Measurements from ENCODE around the gene SNN.

SNN gene

DNA sequence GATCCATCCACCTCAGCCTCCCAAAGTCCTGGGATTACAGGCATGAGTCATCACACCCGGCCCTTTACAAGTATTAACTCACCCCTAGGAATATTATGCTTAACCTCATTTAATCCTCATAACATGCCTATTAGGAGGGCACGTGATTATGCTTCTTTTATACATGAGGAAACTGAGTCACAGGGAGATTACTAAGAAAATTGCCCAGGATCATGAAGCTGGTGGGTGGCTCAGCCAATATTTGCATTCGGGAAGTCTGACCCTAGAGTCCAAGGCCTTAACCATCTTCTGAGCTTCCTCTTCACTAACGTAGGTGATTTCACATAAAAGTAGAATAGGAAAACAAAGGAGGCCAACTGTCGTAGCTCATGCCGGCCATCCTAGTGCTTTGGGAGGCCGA lies 19.0 kb upstream of the SNN start:
- Mint-ChIP-seq H3K27ac (peak overlapping the region in 1 of 2 donors; percentile 59), H3K27me3 (no peaks in the 10 kb centered on the region), H3K4me3 (no peak overlapping the region), H3K4me1 (peaks cover 4% of the 10 kb centered on the region), H3K9me3 (no peaks in the 10 kb centered on the region)
- ATAC-seq (no peak), DNase-seq (no peak)

DNA sequence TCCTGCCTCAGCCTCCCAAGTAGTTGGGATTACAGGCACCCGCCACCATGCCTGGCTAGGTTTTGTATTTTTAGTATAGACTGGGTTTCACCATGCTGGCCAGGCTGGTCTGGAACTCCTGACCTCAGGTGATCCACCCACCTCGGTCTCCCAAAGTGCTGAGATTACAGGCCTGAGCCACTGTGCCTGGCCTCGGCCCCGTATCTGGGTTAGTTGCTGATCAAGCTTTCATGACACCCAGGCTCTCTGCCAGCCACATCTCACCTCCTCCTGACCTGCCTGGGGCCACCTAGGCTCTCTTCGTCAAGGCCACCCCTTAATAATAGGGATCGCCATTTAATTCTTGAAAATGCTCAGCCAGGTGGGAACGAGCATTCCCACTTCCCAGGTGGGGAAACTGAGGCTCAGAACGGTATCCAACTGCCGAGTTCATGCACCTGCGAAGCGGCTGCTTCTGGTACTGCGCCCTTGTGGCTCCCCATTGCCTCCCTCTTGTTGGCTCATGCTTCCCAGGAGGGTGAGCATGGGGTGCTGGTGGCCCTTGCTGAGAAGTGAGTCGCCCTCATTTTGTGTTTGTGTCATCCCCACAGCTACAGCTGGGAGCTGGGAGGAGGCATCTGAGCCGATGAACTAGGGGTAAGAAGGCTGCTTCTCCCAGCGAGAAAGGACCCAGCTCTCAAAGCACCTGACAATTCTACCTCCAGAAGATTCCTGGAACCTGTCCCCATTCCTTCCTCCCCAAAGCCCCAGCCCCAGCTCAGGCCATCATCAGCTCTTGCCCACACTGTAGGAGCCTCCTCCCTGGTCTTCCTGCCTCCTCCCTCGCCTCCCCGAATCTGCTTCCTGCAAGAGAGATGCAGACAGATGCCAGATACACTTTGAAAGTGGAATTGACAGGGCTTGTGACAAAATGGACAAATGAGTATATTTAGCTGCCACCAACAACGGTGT lies 17.3 kb upstream of the SNN start:
- DNase-seq (no peak), ATAC-seq (no peak)
- Mint-ChIP-seq H3K4me1 (peaks cover 10% of the 10 kb centered on the region), H3K4me3 (no peak overlapping the region), H3K27me3 (no peaks in the 10 kb centered on the region), H3K9me3 (no peaks in the 10 kb centered on the region), H3K27ac (peak overlapping the region in 1 of 2 donors; percentile 42)

DNA sequence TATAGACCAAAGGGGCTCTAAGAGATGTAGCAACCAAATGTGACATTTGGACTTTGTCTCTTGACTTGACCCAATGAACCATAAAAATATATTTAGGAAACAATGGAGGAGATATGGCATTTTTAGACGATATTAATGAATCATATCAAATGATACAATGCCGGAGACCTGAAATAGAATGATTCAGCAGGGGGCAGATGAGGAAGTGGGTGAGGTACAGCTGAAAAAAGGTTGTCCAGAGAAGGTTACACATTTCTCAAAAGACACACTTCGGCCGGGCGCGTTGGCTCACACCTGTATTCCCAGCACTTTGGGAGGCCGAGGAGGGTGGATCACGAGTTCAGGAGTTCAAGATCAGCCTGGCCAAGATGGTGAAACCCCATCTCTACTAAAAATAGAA lies 16.5 kb upstream of the SNN start:
- Mint-ChIP-seq H3K27me3 (no peaks in the 10 kb centered on the region), H3K4me1 (peaks cover 10% of the 10 kb centered on the region), H3K27ac (no peak overlapping the region), H3K9me3 (no peaks in the 10 kb centered on the region), H3K4me3 (no peak overlapping the region)
- DNase-seq (no peak), ATAC-seq (no peak)

DNA sequence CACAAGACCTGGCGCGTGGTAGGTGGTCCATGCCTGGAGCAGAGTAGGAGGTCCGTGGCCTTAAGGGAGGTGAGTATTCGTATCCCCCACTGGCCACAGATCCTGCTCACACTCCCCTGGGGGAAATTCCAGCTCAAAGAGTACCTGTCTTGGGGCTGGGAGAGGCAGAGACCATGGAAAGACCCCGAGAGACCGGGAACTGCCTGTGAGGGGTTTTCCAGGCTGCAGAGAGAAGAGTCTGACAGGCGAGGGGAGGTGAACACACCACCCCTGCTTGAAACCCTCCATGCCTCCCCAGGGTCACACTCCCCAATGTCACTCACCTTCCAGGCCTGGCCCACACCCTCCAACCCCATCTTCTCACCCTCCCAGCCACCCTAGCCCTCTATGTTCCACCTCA lies 12.6 kb upstream of the SNN start:
- H3K9me3 Mint-ChIP-seq, result no peaks in the 10 kb centered on the region
- peaks cover 10% of the 10 kb centered on the region for H3K4me1 Mint-ChIP-seq
- H3K4me3 Mint-ChIP-seq, result no peak overlapping the region
- DNase-seq, result no peak
- no peak overlapping the region for H3K27ac Mint-ChIP-seq
- H3K27me3 Mint-ChIP-seq, result no peaks in the 10 kb centered on the region
- ATAC-seq, result no peak

GRCh38 chr16:11657556-11657955 lies 10.7 kb upstream of the SNN start:
- Mint-ChIP-seq H3K4me1 (peaks cover 12% of the 10 kb centered on the region), H3K27me3 (no peaks in the 10 kb centered on the region), H3K9me3 (no peaks in the 10 kb centered on the region), H3K27ac (no peak overlapping the region), H3K4me3 (no peak overlapping the region)
- DNase-seq, result no peak
- no peak for ATAC-seq

- no peak overlapping the region for H3K4me3 Mint-ChIP-seq
- H3K9me3 Mint-ChIP-seq, result no peaks in the 10 kb centered on the region
- ATAC-seq (no peak), DNase-seq (no peak)
- no peaks in the 10 kb centered on the region for H3K27me3 Mint-ChIP-seq
- H3K4me1 Mint-ChIP-seq, result peaks cover 25% of the 10 kb centered on the region
- peak overlapping the region in 1 of 2 donors; percentile 46 for H3K27ac Mint-ChIP-seq
Measured at GRCh38 chr16:11658896-11659708, 9.2 kb upstream of the SNN start.

DNA sequence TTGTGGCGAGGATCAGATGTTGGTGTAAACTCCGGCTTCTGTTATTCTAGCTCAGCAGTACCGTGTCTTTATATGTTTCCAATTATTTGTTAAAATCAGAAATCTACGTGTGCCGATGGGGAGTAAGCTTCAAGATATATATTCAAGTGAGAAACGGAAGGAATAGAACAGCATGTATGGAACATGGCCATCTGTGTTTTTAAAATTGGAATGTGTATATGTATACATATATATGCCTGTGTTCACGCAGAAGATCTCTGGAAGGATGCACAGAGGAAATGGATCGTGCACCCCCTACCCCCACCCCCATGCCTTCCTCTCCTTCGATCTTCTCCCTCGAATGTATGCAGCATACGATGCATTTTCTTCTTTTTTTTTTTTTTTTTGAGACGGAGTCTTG lies 7.7 kb upstream of the SNN start:
- no peak for ATAC-seq
- Mint-ChIP-seq H3K27me3 (no peaks in the 10 kb centered on the region), H3K4me1 (peaks cover 32% of the 10 kb centered on the region), H3K4me3 (no peak overlapping the region), H3K9me3 (no peaks in the 10 kb centered on the region), H3K27ac (no peak overlapping the region)
- DNase-seq, result no peak

DNA sequence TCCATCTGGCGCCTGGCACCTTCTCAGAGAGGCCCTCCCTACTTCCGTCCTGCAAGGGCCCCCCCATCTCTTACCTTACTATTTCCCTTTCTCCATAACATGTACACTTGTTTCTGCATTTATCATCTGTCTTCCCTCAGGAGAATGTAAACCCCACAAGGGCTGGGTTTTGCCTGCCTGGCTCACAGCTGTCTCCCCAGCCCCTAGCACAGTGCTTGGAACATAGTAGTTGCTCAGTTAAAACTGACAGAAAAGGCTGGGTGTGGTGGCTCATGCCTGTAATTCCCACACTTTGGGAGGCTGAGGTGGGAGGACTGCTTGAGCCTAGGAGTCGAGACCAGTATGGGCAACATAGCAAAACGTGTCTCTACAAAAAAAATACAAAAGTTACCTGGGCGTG lies 5.7 kb upstream of the SNN start:
- H3K27ac Mint-ChIP-seq, result no peak overlapping the region
- H3K9me3 Mint-ChIP-seq, result no peaks in the 10 kb centered on the region
- H3K4me1 Mint-ChIP-seq, result peaks cover 52% of the 10 kb centered on the region
- no peak overlapping the region for H3K4me3 Mint-ChIP-seq
- DNase-seq (no peak), ATAC-seq (no peak)
- H3K27me3 Mint-ChIP-seq, result no peaks in the 10 kb centered on the region

- ATAC-seq, result peak; percentile 26
- Mint-ChIP-seq H3K4me3 (peak overlapping the region; percentile 76 to 81), H3K9me3 (no peaks in the 10 kb centered on the region), H3K27me3 (no peaks in the 10 kb centered on the region), H3K27ac (peak overlapping the region; percentile 77 to 96), H3K4me1 (peaks cover 63% of the 10 kb centered on the region)
- DNase-seq, result peak in 1 of 2 donors; percentile 33
Measured at GRCh38 chr16:11665071-11665491, 3.2 kb upstream of the SNN start.

DNA sequence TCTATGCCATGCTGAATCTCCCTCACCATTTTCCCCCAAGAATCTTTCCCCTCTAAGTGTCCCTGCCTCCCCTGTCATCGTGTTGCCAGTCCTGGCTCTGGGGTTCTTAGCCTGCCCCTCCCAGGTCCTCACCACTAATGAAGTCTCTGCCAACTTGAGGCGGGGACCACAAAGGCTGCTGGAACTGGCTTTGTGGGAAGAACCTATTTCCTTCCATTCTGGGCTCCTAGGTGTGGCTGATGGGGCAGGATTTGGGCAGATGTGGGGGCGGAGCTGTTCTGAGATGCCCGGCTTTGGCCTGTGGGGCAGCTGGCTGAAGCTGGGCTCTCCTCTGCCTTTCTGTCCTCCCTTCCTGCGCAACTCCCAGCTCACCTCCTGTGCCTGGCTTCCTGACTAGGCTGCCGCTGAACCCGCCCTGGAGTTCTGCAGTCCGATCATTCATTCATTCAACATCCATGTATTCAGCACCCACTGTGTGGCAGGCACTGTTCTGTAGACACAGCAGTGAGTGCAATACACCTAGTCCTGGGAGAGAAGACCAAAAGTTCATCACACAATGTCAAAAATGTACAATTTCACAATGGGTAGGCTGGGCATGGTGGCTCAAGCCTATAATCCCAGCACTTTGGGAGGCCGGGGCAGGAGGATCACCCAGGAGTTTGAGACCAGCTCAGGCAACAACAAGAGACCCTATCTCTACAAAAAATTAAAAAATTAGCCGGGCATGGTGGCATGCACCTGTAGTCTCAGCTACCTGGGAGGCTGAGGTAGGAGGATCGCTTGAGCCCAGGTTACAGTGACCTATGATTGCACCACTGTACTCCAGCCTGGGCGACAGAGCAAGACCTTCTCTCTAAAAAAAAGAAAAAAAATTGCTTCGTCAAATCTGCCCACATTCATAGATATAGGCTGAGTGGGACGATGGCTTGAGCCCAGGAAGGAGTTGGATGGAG lies 1.9 kb upstream of the SNN start:
- Mint-ChIP-seq H3K4me1 (peaks cover 76% of the 10 kb centered on the region), H3K4me3 (peak overlapping the region; percentile 54 to 70), H3K9me3 (no peaks in the 10 kb centered on the region), H3K27me3 (no peaks in the 10 kb centered on the region), H3K27ac (peak overlapping the region; percentile 0 to 23)
- ATAC-seq (no peak), DNase-seq (no peak)

- H3K27me3 Mint-ChIP-seq, result no peaks in the 10 kb centered on the region
- H3K4me1 Mint-ChIP-seq, result peaks cover 85% of the 10 kb centered on the region
- ATAC-seq (no peak), DNase-seq (no peak)
- H3K27ac Mint-ChIP-seq, result no peak overlapping the region
- peak overlapping the region; percentile 54 to 70 for H3K4me3 Mint-ChIP-seq
- no peaks in the 10 kb centered on the region for H3K9me3 Mint-ChIP-seq
Measured at GRCh38 chr16:11667221-11667823, 933 bp upstream of the SNN start.

DNA sequence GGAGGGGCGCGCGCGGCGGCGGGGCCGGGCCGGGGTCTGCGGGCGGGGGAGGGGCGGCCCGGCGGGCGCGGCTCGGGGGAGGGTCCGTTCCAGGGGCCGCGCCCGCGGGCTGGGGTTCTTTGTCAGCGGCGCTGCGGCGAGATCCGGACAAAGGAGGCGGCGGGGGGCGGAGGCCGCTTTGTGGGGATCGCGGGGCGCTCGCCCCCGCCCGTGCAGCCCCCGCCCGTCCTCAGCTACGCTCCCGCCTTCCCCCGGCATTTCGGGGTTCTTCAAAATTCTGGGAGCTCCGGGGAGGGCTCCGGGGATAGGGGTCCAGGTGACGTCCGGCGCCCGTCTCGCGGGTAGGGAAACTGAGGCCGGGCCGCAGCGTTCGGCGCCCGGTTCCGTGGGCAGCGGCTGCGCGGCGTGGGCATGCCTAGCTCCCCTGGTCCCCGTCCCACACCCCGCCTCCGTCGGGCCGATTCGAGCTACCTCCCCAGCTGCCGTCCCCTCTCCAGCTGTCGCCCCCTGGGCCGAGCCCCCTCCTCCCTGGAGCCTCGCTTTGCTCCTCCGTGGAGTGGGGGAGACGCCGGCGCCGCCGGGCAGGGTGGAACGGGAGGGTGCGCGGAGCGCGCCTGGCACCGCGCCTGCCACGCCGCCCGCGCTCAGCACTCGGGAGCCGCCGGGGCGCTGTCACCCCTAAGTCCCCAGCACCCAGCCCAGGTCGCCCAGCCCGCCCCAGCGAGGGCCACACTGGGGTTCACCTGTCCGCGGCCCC lies 546 bp downstream of the SNN start:
- H3K27ac Mint-ChIP-seq, result peak overlapping the region in 1 of 2 donors; percentile 74

DNA sequence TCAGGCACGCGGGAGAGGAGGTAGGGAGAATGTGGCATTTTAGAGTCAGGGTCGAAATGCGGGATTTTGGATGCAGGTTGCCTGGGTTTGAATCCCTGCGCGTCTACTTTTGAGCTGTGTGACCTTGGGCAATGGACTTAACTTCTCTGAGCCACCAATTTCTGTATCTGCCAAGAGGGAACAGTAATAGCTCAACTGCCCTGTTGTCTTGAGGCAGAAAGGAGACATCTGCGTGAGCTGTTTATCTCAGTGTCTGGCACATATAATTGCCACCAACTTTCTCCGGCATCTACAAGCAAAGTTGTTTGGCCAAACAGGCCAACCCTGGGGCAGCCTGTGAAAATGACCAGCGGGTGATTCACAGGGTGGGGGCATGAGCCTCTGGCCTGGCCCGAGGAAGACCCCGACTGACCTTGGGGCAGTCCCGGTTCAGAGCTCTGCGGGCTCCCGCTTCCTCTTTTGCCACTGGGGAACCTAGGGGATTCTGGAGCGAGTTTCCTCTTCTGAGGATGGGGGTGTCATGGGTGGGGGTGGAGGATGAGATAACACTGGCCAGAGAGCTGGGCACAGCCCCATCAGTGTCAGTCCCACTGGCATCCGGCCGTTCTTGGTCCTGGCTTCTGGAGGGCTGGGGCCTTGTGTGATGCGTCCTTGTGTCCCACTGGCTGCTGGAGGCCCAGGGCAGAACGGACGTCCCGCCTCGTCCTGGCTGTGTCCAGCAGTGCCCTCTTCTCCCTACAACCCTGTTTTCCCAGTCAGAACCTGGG lies 1.3 kb downstream of the SNN start:
- no peak for DNase-seq
- Mint-ChIP-seq H3K27me3 (no peaks in the 10 kb centered on the region), H3K27ac (peak overlapping the region; percentile 86 to 96)

More for the DNA sequence above, 546 bp downstream of the SNN start:
- ATAC-seq, result no peak
- H3K4me3 Mint-ChIP-seq, result peak overlapping the region; percentile 85 to 91
- H3K4me1 Mint-ChIP-seq, result peaks cover 85% of the 10 kb centered on the region
- peak; percentile 31 to 37 for DNase-seq
- H3K27me3 Mint-ChIP-seq, result no peaks in the 10 kb centered on the region
- no peaks in the 10 kb centered on the region for H3K9me3 Mint-ChIP-seq

More for the DNA sequence above, 1.3 kb downstream of the SNN start:
- H3K4me3 Mint-ChIP-seq, result peak overlapping the region; percentile 85 to 91
- no peak for ATAC-seq
- H3K9me3 Mint-ChIP-seq, result no peaks in the 10 kb centered on the region
- peaks cover 79% of the 10 kb centered on the region for H3K4me1 Mint-ChIP-seq
